HG03135 (cell line): ENCODE measurements around the gene CCDC142.

Source experiments
- ATAC-seq: cut with Tn5 transposase; IDR thresholded peaks from one replicate; pipeline ENCODE4 v1.9.1; 2021; ENCODE audit warnings: mild to moderate bottlenecking, moderate library complexity; ENCODE audit not compliant: unreplicated experiment

CCDC142 gene

DNA sequence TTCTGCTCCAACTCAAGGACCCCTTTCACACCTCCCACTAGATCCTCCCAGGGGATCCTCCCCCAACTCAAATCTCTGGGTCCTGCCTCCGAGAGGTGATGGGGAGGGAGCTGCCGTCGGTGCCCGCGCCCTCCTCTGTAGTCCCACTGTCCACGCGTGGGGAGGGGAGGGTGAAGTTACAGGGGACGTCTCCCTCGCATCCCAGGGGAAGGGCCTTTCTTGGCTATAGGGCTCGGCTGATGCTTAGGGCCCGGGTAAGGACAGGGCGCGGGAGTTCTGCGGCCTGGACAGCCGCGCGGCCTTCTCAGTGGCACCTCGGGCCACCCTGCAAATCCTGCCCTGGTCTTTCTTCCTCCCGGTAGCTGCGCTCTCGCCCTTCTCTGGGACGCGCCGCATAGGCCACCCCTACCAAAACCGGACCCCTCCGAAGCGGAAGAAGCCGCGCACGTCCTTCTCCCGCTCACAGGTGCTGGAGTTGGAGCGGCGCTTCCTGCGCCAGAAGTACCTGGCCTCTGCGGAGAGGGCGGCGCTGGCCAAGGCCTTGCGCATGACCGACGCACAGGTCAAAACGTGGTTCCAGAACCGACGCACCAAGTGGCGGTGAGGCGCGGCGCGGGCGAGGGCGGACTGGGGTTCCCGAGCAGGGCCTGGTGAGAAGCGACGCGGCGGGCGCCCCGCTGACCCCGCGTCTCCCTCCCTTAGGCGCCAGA, 32.6 kb upstream of the CCDC142 start:
- no peak for ATAC-seq

DNA sequence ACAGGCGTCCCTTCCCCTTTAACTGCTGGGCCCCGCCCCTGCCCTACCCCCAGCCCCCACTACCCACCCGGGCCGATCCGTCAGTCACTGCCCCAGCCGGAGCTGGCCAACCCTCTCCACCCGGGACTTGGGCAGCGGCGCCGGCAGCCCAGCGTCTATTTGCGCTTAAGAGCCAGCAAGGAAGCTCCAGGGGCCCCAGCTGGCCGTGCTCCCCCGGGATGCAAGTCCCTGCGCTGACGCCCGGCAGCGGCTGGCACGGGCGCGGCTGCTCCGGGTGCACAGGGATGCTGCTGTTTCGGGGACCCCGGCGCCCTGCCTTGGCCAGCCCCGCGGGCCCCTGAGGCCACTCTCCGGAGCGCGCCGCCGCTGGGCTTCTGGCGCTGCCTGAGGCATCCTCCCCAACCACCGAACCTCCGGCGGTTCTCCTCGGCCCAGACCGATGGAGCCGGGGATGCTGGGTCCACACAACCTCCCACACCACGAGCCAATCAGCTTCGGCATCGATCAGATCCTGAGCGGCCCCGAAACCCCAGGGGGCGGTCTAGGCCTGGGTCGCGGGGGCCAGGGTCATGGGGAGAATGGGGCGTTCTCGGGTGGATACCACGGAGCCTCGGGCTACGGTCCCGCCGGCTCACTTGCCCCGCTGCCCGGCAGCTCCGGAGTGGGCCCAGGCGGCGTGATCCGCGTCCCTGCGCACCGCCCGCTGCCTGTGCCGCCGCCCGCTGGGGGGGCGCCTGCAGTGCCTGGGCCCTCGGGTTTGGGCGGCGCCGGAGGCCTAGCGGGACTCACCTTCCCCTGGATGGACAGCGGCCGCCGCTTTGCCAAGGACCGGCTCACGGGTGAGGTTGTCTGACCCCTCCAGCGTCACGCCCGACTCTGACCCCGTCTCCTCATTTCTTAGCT, 31.8 kb upstream of the CCDC142 start, which contains the start of gene TLX2:
TSS of gene TLX2 (plus strand) at position 83 of the 903 bp plus-strand sequence. CDS start at position 440, 357 bp downstream.
- ATAC-seq: no peak

DNA sequence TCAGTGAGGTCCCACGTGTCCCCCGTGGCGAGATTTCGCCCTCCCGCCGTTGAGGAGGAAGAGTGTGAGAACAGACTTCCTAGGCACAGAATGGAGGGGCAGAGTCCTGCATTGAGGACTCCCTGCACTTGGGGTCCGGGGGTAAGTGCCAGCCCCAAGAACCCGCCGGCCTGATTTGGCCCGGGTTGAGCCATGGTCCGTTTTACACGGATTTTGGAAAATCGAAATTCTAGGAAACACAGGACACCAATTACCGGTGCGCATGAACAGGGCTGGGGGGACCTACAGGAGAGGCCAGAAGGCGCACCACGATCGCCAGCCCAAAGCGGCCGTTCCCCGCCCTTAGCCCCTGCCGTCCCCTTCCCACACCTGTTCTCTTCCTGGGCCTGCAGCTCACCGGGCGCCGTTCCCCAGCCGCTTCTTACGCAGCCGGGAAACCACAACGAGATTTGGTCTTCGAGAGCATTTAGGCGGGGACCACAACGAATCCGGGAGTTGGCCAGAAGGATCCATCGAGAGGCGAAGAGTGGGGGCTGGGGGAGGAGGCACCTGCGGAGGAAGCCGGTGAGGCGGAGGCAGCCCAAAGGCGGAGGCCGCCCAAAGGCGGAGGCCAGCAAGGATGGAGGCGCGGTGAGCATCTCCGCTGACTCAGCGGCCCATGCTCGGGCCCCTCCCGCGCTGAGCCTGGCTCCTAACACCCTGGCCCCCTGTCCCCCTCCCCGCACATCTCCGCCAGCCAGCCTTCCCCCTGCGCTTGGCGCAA, 31.0 kb upstream of the CCDC142 start:
- no peak for ATAC-seq

DNA sequence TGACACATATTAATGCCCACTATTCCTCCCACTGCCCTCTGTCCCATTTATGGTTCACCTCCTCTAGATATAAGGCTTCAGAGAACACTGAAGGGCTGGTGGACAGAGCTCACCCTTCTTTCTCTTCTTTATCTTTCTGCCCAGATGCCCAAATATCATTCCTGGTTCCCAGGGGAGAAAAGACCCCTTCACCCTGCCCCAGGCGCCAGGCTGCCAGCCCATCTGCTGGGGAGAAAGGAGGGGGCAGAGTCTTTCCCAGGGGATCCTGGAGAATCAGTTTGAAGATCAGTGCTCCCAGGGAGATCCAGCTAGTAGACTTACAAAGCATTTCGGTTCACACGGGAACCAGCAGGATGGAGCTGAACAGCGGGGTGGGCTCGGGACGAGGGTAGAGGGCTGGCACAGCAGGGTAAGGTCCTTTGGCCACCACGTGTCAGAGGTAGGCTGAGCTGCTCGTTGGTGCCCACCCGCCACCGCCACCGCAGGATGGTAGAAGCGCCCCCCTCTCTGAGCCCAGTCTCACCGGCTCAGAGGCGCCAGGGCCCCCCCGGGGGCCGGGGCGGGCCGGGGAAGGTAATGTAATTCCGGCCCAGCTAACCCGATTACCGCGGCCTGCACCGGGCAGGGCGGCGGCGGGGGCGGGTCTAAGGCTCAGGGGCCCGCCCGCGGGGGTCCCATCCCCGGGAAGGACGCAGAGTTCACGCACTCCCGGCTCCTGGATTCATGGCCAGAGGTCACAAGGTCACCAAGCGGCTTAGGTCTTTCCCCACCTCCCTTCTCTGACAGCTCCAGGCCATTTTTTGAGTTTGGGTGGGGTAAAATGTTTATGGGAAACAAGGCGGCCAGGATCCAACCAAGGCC, 30.2 kb upstream of the CCDC142 start:
- no peak for ATAC-seq

DNA sequence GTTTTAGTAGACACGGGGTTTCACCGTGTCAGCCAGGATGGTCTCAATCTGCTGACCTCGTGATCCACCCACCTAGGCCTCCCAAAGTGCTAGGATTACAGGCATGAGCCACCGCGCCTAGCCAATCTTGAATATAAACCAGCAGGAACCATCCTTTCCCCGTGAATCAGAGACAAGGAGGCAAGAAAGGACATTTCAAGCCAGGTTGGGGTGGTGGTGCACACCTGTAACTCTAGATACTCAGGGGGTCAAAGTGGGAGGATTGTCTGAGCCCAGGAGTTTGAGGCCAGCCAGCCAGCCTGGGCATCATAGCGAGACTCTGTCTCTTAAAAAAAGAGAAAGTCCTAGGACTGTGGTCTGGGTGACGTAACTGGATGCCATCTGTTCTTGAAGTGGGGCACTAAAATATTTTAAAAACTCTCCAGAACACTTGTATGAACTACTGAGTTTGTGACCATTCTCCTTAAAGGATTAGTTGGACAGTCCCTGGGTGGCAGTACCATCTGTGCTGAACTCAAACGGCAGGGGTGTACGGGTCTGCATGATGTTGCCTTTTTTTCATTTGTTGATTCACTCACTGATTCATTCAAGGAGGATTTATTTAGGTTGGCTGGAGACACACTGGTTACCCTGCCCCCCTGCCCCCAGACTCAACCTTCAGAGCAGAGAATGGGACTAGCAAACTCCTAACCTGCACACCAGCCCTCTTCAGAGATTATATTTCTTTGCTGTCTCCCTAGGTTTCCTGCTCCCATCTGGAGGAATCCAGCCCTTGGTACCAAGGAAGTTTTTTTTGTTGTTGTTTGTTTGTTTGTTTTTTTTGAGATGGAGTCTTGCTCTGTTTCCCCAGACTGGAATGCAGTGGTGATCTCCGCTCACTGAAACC, 28.5 kb upstream of the CCDC142 start:
- no peak for ATAC-seq

DNA sequence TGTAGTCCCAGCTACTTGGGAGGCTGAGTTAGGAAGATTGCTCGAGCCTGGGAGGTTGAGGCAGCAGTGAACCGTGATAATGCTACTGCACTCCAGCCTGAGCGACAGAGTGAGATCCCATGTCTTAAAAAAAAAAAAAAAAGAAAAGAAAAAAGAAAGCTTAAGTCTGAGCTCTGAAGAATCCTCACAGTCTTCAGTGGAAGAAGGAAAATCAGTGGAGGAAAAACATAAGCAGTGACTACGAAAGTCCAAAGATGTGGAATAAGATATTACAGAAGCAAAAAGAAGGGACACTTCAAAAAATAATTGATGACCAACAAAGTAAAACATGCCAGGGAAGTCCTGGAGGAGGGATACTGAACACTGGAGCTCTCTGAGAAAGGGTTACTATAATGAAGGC, 27.5 kb upstream of the CCDC142 start:
- ATAC-seq: no peak

DNA sequence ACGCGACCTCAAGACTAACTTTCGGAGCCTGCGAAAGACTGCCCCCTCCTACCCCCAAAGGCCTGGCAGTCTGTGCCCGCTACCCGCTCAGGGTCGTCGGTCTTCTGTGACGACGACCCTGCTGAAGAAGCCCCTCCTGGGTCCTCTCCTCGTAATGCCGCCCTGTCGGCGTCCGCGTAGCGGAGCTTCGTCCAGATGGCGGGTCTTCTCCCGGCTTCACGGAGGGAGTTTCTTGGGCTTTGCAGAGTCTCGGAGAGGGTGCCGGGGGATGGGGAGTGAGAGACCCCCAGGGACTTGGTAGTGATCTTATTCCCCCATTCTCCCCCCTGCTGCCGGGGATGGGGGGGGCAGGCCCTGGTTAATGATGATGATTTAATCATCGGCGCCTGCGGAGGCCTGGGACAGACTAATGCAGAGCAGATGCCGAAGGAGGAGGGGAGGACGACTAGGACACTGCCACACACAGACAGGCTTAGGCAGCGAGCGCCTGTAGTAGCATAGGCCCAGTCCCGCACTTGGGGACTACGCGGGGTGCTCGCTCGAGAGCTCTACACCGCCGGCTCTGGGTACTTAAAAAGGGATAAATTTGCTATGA, 25.2 kb upstream of the CCDC142 start:
- ATAC-seq: peak; percentile 10

DNA sequence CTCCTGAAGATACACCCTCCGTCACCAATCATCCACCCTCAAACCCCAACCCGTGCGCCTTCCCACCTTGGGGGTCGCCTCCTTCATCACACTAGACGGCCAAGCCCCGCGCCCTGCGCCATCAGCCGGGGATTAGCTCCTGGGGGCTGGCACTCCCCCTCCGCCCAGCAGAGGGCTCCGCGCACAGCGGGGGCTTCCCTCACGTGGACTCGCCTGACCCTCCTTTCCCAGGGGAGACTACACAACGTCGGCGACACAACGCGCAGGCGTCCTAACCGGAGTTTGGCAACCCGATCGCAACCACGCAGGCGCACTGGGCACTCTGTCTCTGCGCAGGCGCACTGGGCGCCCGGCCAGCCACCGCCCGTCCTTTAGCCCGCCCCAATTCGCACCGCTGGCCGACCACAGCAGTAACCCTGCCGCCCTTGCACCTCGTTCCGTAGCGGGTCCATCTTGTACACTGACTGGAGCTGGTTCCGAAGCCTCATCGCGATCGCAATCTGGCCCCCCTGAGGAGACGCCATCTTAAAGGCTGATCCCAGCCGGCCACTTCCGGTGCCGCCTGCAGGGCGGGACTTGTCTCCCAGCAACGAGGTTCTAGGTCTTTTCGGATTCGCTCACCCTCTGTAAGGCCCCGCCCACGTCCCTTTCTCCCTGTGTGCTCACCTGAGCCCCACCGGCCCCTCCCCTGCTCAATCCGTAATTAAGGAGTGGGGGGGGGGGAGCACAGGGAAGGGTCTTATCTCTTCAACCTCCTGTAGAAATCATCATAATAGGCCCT, 24.5 kb upstream of the CCDC142 start, which contains the start of gene PCGF1:
TSS of gene PCGF1 (minus strand) at position 551 of the 781 bp plus-strand sequence. CDS start at position 524, 27 bp downstream.
- ATAC-seq: peak; percentile 86

DNA sequence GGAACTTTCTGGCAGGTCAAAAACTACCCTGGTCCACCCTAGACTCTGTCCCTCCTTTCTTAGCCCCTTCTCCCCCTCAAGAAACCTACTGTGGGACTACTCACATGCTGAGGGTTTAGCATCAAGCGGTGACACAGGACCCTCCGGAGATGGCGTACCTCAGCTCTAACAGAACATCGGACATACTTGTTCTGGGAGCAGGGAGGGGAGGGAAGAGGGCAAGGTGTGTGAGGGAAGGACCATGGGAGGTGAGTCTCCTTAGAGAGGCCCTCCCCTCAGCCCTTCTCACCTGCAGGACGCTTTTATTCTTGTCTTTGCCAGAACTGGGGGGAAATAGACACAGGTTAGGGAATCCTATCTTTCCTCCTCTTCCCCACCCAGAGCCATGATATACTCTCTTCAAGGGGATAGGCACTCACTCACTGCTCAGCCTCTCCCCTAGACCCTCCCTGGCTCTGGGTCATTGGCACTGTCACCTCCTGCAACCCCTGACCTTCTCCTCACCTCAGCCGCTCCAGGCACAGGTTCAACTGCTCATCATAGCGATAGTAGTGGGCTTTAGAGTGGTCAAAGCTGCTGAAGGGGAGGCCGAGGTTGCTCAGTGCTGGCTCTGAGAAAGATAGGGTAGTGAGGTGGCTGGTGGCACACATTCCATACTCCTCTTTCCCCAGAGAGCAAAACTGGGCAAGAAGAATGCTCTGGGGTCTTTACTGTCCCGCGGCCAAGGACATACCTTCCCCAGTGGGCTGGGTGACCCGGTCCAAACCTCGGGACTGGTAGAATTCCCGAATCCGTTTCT, 22.8 kb upstream of the CCDC142 start:
- no peak for ATAC-seq

DNA sequence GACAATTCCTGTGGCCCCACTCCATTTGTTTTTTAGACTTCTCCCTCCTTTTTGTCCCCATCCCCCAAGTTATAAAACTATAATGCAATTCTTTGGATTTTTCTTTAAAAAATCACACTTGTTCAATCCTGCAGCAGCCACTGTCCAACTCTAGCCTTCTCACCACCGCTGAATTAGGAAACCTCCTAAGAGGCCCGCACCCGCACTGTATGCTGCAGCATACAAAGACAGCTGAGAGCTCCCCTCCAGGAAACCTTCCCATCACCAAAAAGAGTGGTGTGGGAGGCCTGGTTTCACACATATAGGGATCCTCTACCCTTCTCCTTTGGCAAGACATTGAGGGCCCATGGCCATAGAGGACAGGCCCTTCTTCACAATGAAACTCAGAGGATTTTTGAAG, 21.8 kb upstream of the CCDC142 start:
- no peak for ATAC-seq

DNA sequence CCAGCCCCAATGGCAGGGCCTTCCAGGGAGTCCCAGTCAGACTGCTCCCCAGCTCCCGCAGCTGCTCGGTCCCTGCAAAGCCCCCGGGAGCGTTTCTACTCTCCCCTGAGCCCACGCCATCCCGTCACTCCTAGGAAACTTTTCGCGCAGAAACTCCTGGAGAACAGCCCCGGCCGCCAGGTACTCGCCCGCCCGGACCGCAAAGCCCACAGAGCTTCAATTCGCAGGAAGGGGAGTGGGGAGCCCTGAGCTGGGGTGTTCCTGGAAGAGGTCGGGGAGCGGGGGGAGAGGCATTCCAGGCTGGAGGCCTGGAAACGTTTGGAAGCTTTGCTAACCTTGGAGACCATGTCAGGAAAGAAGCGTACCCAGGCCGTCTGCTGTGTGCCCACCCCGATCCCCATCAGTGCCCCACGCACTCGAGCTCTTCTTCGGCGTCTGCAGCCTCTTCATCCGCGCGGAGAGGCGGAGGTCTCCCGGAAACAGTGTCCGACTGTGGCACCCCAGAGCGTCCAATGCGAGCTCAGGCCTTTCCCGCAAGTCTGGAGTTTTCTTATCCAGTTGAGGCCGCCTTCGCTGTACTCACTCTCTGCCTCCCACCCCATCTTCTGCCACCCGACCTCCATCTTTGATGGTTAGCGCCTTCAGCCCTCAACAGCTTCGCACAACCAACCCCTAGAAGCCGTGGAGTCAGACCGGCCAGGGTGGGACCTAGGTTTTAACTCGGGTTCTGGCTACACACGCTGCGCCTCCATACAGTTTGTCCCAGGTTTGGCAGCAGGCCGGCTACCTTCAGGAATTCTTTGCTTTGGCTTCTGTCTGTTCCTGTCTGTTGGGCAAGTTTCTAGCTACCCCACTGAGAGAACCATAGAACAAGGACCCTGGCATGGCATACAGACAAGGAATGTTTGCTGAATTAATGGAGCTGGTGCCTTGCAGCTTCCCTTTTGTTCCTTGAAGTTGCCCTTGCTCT, 21.0 kb upstream of the CCDC142 start:
- no peak for ATAC-seq

DNA sequence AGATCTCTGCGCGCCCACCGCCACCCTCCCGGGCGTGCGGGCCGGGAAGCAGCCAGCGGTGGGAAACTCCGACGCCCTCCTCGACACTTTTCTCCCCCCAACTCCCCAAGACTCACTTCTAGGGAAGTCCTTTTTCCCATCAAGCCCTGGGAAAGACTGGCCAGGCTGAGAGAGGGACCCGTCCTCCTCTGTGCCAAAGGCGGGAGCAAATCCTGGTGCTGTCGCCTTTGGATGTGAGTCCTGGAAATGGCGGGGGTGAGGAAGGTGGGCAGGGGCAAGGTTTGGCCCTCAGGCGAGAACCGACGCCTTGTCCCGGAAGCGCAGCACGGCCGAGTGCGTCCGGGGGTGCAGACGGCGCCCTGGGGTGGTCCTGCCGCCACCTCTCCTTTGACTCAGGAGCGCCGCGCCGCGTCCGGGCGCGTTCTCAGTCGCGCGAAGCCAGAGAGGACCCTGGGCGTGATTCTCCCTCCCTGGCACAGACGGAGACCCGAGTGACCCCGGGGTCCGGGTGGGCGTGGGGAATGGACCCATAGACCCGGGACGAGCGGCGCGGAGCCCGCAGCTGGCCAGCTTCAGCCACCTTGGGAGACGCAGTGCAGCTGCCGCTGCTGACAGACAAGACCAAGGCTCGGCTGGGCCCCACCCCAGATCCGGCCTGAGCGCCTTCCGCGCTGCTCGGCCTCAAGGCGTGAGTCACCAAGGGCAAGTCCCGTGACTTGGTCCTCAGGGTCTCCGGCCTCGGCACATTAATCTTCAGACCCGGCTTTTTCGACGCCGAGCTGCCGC, 20.1 kb upstream of the CCDC142 start:
- ATAC-seq: no peak

DNA sequence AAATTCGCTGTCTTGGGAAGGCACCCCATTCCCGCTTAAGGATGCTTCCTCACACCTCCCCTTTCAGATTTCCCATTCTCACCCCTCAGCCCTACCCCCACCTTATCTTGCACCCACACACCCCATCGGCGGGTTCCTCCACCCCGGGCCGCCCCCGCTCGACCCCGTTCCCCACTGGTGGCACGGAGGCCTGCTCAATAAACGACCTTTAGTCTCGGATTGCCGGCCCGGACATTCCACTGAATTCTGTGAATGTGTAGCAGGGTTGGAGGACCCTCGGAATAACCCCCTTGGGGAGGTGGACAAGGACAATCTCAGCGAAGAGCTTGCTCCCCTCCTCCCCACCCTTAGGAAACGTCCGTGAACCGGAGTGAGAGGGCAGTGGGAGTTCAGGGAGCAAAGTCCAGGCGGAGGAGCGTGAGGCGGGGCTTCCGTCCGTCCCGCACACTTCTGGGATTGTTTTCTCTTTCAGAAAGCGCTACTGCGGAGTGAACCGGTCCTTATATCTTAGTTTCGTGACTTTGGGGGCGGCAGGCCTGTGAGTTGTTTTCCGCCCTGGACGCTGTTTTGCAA, 19.4 kb upstream of the CCDC142 start:
- no peak for ATAC-seq

DNA sequence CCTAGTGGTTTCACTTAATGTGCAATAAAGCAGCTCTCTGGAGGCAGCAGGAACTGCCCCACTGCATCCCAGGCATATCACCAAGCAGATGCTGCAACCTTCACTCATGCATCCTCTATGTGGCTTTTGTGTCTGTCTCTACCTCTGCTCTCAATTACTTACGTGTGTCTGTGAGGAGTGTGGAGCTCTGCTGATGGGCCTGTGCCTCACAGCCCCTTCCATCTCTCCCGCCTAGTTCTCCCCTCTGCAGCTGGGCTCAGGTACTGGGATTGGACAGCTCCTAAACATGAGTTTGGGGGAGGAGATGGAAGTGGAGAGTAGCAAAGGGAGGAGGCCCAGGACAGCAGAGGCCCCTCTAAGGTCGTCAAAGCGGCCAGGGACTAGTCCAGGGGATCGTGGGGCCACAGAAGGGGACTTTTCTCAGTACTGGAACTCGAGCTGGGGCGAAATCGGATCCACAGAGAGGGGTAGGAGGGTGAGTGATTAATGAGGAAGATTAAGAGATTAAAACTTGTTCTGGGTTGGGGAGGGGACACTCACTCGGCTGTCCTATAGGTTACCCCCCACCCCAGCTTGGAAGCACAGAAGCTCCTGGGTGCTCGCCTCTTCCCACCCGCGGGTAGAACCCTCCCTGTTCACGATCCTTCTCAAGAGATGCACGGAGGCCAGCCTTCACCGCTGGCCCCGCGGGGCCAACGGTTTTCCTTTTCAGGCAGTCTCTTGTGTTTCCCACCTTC, 18.7 kb upstream of the CCDC142 start:
- ATAC-seq: no peak
